HEK293T (cell line): ENCODE data around the gene NBEA.
A peak's percentile ranks its signal among the peaks of the same experiment; 100 is the strongest.
"Not testable (repeated sequence)": the region's sequence is repeated elsewhere in the genome, so short reads cannot be mapped to it uniquely, and the experiment has no call there.

Experiments used
- CTCF ChIA-PET: fragments of 350-600 bp; formaldehyde crosslinking; extraction: SDS; loops from one replicate; lab custom pipeline; 2021; ENCODE audit warnings: antibody characterized with exemption, inconsistent platforms; lab: Yijun Ruan, JAX
- POLR2A ChIA-PET: fragments of 350-600 bp; formaldehyde crosslinking; extraction: SDS; loops from one replicate; lab custom pipeline; 2020; ENCODE audit warnings: antibody characterized with exemption, inconsistent platforms; lab: Yijun Ruan, JAX
- DNase-seq: peaks from one replicate; pipeline ENCODE4 v3.0.0; 2012; ENCODE audit warnings: mixed read lengths; ENCODE audit errors: extremely low spot score
- ARNT ChIP-seq: fragments of 450-650 bp; IDR thresholded peaks from 2 replicates; pipeline ENCODE4 v1.6.1; 2017; ENCODE audit warnings: mild to moderate bottlenecking
- BHLHE40 ChIP-seq: fragments of 450-650 bp; IDR thresholded peaks from 2 replicates; pipeline ENCODE4 v1.6.1; 2016; ENCODE audit warnings: mild to moderate bottlenecking, moderate library complexity, borderline replicate concordance
- CTBP1 ChIP-seq: fragments of 450-650 bp; IDR thresholded peaks from 2 replicates; pipeline ENCODE4 v1.6.1; 2016; ENCODE audit warnings: borderline replicate concordance
- ELF4 ChIP-seq: fragments of 450-650 bp; IDR thresholded peaks from 2 replicates; pipeline ENCODE4 v1.6.1; 2017; ENCODE audit warnings: antibody characterized with exemption
- FOXA1 ChIP-seq: fragments of 450-650 bp; IDR thresholded peaks from 2 replicates; pipeline ENCODE4 v1.6.1; 2016; ENCODE audit warnings: mild to moderate bottlenecking
- FOXK2 ChIP-seq: fragments of 450-650 bp; IDR thresholded peaks from 2 replicates; pipeline ENCODE4 v1.6.1; 2016; ENCODE audit warnings: mild to moderate bottlenecking
- FOXM1 ChIP-seq: fragments of 450-650 bp; IDR thresholded peaks from 2 replicates; pipeline ENCODE4 v1.6.1; 2017; ENCODE audit warnings: mild to moderate bottlenecking, borderline replicate concordance
- HDGF ChIP-seq: fragments of 450-650 bp; IDR thresholded peaks from 2 replicates; pipeline ENCODE4 v1.6.1; 2017; ENCODE audit warnings: antibody characterized with exemption, borderline replicate concordance
- L3MBTL2 ChIP-seq: fragments of 450-650 bp; conservative IDR thresholded peaks from 2 replicates; pipeline ENCODE4 v1.6.1; 2016; ENCODE audit warnings: mild to moderate bottlenecking
- LEF1 ChIP-seq: fragments of 450-650 bp; IDR thresholded peaks from 2 replicates; pipeline ENCODE4 v1.6.1; 2017; ENCODE audit warnings: mild to moderate bottlenecking, borderline replicate concordance
- NFRKB ChIP-seq: fragments of 450-650 bp; IDR thresholded peaks from 2 replicates; pipeline ENCODE4 v1.6.1; 2016; ENCODE audit warnings: mild to moderate bottlenecking, moderate library complexity
- PKNOX1 ChIP-seq: fragments of 450-650 bp; IDR thresholded peaks from 2 replicates; pipeline ENCODE4 v1.6.1; 2016
- SP1 ChIP-seq: fragments of 450-650 bp; IDR thresholded peaks from 2 replicates; pipeline ENCODE4 v1.6.1; 2017
- SUZ12 ChIP-seq: fragments of 450-650 bp; IDR thresholded peaks from 2 replicates; pipeline ENCODE4 v1.6.1; 2016; ENCODE audit warnings: mild to moderate bottlenecking
- TARDBP ChIP-seq: fragments of 450-650 bp; IDR thresholded peaks from 2 replicates; pipeline ENCODE4 v1.6.1; 2016
- ZNF384 ChIP-seq: fragments of 450-650 bp; IDR thresholded peaks from 2 replicates; pipeline ENCODE4 v1.6.1; 2016

Gene NBEA

DNA sequence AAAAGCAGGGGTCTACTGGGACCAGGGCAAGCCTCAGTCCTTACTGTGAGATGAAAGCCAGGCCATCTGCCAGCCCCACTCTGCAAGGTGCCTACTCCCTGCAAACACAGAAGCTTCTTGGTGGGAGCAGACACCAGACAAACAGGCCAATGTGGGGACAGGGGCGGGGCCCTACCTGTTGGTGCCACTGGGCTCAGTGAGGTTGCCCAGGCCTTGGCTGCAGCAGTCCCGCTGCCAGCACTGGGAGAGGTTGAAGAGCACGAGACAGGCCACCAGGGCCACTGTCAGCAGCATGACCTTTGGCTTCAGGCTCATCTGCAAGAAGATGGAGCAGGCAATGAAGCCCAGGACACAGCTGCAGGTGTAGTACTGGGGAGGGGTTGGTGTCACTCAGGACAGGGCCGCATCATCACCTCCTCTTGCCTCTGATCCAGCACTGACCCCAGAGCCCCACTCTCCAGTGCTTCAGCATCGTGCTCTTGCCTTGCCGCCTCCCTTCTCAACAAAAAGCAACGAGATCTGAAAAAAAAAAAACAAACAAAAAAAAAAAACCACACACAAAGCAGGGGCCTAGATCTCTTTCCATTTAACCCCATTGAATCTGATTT, 72.6 kb downstream of the NBEA start:
- ChIA-PET CTCF (no interaction called here), POLR2A (no interaction called here)
- DNase-seq = no peak
- TF ChIP-seq ZNF384 (0 out of 2 replicates have a peak, but pooled peaks have one; percentile 27), LEF1 (no peak), FOXM1 (no peak)

DNA sequence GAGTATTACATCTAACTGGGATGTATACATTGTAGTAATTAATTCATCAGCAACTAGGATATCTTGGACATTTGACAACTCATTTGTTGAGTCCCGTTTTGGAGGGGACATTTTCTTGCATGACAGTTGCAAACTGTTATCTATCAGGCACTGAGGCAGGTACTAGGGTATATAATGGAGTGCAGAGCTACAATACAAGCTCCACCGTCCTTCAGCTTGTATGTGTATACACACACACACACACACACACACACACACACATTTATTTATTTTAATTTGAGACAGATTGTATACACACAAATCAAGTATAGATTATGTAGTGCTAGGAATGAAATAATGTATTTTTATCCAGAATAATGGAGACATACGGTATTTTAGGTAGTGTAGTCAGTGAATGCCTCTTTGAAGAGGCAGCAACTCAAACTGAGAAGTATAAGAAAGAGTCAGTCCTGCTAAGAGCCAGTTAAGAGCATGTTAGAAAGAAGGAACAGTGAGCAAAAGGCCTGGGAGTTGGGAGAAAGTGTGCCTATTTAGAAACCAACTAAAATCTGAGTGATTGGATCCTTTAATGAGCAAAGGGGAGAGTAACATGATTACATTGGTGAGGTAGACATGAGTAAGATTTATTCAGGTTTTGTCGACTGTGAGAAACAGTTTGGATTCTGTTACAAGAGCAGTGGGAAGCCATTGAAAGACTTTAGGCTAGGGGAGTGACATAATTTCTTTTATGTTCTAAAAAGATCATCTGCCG, 74.5 kb downstream of the NBEA start:
- DNase-seq = no peak
- TF ChIP-seq L3MBTL2 = no peak
- TF ChIP-seq HDGF = no peak
- TF ChIP-seq NFRKB = no peak
- no peak for TF ChIP-seq LEF1
- TF ChIP-seq CTBP1 = no peak
- POLR2A ChIA-PET = no interaction called here
- CTCF ChIA-PET = no interaction called here

DNA sequence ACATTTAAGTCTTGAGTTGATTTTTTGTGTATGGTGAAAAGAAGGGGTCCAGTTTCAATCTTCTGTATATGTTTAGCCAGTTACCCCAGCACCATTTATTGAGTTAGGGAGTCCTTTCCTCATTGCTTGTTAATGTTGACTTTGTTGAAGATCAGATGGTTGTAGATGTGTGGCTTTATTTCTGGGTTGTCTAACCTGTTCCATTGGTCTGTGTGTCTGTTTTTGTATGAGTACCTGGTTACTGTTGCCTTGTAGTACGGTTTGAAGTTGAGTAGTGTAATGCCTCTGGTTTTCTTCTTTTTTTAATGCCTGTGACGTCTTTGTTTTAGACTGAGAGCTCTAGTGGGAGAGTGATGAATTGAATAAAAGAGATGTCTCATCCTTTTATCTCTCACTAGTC, 83.2 kb downstream of the NBEA start:
- ChIA-PET CTCF (no interaction called here), POLR2A (no interaction called here)
- no peak for TF ChIP-seq BHLHE40
- no peak for TF ChIP-seq ZNF384
- DNase-seq = no peak

GRCh38 chr13:35028338-35028867, 86.3 kb downstream of the NBEA start:
- DNase-seq = no peak
- CTCF ChIA-PET = no interaction called here
- POLR2A ChIA-PET = no interaction called here
- TF ChIP-seq L3MBTL2 = no peak
- TF ChIP-seq SP1 = no peak
- TF ChIP-seq NFRKB = no peak
- TF ChIP-seq TARDBP = no peak
- no peak for TF ChIP-seq LEF1

GRCh38 chr13:35039012-35039411, 96.9 kb downstream of the NBEA start:
- no peak for TF ChIP-seq ELF4
- TF ChIP-seq LEF1 = no peak
- TF ChIP-seq HDGF = no peak
- TF ChIP-seq FOXM1 = no peak
- TF ChIP-seq FOXA1 = no peak
- no peak for TF ChIP-seq CTBP1
- TF ChIP-seq NFRKB = no peak
- no peak for TF ChIP-seq FOXK2
- no peak for TF ChIP-seq ZNF384
- no peak for TF ChIP-seq BHLHE40
- CTCF ChIA-PET = no interaction called here
- POLR2A ChIA-PET = no interaction called here
- DNase-seq = no peak

DNA sequence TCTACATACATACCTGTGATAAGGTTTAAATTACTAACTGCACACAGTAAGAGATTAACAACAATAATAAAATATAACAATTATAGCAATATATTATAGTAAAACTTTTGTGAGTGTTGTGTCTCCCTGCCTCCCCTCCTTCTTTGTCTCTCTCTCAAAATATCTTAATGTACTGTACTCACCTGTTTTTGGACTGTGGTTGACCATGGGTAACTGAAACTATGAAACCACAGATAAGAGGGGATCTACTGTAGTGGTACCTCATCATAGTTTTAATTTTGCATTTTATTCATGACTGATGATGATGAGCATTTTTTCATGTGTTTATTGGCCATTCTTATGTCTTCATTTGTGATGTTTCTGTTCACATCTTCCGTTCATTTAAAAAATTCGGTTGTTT, 104.5 kb downstream of the NBEA start:
- CTCF ChIA-PET = no interaction called here
- TF ChIP-seq FOXM1 (no peak), ARNT (no peak), HDGF (no peak), SP1 (no peak), ELF4 (no peak), SUZ12 (no peak), FOXK2 (no peak), LEF1 (no peak), TARDBP (no peak), PKNOX1 (no peak), ZNF384 (no peak), BHLHE40 (no peak)
- DNase-seq = no peak
- POLR2A ChIA-PET = no interaction called here

DNA sequence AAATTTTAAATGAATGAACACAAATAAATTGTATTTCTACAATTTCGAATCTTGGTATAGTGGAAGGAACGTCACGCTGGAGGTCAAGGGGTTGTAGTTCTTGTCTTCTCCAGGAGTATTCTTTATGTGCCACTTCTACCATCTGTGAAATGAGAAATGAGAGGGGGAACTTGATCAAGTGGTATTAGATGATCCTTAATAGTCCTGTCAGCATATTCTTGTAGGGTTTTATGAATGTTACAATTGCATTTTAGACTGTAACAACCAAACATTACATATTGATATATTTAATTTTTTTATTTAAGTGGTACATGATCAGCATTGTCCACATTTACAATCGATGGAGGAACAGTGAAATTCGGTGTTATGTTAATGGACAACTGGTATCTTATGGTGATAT, 113.6 kb downstream of the NBEA start:
- ChIA-PET CTCF (no interaction called here), POLR2A (no interaction called here)
- no peak for TF ChIP-seq NFRKB
- DNase-seq = no peak

GRCh38 chr13:35057858-35058257, 115.8 kb downstream of the NBEA start:
- POLR2A ChIA-PET = no interaction called here
- CTCF ChIA-PET = no interaction called here

GRCh38 chr13:35058585-35058984, 116.5 kb downstream of the NBEA start:
- CTCF ChIA-PET, POLR2A ChIA-PET: not testable (repeated sequence)

More at GRCh38 chr13:35057858-35058257, 115.8 kb downstream of the NBEA start:
- no peak for TF ChIP-seq PKNOX1
- no peak for TF ChIP-seq SUZ12
- TF ChIP-seq ZNF384 = no peak
- TF ChIP-seq ELF4 = no peak
- no peak for TF ChIP-seq FOXM1
- TF ChIP-seq NFRKB = no peak
- no peak for TF ChIP-seq TARDBP
- no peak for TF ChIP-seq FOXA1
- DNase-seq = no peak

More at GRCh38 chr13:35058585-35058984, 116.5 kb downstream of the NBEA start:
- not testable (repeated sequence) for DNase-seq
